GM18907 (cell line): Measurements from ENCODE around the gene WFIKKN1.

Source experiments
- ATAC-seq: cut with Tn5 transposase; IDR thresholded peaks from one replicate; pipeline ENCODE4 v1.9.1; 2021; ENCODE audit warnings: mild to moderate bottlenecking, moderate library complexity; ENCODE audit not compliant: unreplicated experiment

The WFIKKN1 gene

DNA sequence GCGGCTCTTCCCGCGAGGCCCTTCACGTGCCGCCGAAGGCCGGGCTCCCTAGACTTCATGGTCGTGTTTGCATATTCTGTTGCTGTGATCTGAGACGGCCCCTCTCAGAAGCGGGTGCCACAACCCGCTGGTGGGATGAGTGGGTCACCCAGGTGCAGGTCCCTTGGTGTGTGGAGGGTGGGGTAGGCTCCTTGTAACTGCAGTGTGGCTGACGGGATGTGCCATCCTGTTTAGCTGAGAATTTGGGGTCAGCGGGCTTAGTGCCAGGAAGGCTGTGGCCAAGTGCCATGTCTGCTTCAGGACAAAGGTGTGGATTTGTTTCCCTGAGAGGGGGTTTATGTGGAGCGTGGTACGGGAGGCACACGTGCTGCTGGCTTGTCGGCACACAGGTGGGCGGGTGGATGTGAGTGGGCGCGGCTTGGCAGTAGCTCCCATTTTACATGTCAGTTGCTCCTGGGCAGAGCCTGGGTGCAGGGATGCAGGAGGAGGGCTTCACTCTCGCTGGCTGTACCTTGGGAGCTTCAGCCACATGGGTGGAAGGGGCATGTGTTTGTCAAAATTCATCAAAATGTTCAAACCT lies 9.2 kb upstream of the WFIKKN1 start:
- ATAC-seq = no peak

DNA sequence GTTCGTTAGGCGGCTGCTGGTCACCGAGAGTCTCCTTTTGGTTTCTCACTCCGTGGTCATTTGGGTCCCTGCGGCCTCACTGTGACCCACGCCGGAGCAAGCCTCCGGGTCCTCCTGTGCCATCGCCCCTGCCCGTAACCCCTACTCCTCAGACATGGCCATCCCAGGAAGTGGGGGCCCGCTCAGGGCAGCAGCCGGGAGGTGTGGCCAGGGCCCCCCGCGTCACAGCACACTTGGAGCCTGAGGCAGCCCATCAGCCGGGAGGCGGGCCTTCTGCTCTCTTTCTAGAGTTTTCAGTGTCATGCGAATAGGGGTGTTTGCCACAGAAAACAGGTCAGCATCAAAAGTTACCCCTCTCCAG lies 7.9 kb upstream of the WFIKKN1 start:
- no peak for ATAC-seq

DNA sequence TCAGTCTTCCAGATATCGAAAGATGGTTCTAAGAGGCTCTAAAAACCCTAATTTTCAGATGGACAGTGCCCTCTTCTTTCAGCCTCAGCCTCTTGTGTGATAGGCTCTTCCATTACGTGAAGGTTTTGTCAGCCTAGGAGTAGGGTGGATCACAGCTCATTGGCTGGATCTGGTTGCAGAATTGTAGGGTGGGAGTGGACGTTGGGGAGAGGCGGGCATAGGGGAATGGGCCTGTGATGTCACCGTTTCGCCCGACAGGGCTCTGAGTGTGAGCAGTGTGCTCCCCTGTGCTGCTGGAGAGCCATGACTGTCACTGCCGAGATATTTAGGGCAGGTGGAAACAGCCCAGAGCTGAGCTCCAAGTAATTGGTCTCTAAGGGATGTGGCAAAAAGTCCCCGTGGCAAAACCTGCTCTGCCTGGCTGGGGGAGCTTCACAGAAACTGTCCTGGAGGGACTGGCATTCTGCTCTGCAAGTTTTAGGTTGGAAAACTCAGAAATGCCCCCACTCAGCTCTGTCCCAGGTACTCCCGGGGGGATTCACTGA lies 6.2 kb upstream of the WFIKKN1 start:
- no peak for ATAC-seq

DNA sequence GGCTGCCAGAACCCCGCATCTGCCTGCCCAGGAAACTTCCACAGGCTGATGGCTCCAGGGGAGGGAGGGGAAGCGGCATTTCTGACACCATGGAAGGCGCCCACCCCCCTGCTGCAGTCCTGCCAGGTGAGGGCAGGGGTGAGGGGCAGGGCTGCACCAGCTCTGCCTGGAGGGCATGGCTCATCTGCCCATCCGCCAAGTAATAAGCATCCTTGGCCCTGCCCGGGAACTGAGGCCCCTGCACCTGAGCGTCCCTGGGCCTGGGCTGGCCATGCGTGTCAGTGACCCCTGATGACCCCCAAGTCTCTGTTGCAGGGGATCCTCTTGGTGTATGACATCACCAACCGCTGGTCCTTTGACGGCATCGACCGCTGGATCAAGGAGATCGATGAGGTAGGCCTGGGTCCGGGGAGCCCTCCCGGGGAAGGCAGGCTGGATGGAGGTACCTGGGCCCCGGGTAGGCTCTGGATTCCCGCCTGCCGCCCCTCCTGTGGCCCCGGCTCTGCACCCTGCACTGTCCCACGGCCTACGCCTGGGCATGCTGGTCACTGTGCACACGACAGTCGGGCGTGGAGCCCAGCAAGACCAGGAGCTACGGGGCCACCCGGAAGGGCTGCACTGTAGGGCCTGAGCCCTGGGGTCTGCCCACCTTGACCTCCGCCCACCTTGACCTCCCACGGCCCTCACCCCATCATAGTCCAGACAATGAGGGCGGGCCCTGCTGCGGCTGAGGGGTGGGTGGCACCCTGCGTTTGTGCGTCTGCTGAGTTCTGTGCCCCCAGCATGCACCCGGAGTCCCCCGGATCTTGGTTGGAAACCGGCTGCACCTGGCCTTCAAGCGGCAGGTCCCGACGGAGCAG lies 5.4 kb upstream of the WFIKKN1 start:
- no peak for ATAC-seq

DNA sequence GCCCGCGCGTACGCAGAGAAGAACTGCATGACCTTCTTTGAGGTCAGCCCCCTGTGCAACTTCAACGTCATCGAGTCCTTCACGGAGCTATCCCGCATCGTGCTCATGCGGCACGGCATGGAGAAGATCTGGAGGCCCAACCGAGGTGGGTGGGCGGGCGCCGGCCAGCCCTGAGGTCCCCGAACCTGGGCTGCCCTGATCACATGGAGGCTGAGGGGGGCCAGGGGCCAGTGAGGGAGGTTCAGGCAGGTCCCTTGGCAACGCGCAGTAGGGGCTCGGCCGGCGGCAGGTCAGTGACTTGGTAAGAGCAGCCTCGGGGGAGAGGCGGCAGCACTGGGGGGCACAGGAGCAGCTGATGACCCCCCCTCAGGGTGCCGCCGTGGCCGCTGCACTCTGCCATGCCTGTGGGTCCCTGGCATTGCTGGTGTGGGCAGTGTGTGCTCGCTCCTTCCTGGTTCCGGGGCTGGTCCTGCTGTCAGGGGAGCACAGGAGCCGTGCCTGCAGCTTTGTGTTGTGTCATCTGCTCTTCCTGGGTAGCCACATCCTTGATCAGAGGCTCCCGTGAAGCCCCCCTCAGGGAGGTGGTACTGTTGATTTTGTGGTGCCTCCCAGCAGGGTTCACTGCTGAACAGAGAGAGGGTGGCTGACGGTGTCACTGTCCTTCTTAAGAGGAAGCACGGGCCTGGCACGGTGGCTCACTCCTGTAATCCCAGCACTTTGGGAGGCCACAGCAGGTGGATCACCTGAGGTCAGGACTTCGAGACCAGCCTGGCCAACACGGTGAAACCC lies 4.6 kb upstream of the WFIKKN1 start:
- no peak for ATAC-seq

DNA sequence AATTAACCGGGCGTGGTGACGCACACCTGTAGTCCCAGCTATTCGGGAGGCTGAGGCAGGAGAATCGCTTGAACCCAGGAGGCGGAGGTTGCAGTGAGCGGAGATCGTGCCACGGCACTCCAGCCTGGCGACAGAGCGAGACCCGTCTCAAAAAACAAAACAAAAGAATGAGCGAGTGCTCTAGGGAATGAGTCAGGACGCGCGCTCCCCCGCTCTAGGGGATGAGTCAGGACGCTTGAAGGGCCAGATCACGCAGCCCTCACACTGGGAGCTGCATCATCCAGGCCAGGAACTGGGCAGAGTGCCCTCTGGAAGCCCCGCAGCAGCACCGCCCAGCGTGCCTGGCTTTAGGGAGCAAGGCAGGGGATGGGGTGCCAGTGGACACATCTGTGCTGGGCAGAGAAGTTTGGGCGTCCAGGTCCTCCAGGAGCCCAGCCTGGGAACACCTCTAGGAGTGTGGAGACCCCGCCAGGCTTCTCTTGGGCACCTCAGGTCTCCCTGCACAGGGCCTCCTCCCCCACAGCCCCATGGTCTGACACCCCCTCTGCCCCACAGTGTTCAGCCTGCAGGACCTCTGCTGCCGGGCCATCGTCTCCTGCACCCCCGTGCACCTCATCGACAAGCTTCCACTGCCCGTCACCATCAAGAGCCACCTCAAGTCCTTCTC lies 3.9 kb upstream of the WFIKKN1 start:
- no peak for ATAC-seq

DNA sequence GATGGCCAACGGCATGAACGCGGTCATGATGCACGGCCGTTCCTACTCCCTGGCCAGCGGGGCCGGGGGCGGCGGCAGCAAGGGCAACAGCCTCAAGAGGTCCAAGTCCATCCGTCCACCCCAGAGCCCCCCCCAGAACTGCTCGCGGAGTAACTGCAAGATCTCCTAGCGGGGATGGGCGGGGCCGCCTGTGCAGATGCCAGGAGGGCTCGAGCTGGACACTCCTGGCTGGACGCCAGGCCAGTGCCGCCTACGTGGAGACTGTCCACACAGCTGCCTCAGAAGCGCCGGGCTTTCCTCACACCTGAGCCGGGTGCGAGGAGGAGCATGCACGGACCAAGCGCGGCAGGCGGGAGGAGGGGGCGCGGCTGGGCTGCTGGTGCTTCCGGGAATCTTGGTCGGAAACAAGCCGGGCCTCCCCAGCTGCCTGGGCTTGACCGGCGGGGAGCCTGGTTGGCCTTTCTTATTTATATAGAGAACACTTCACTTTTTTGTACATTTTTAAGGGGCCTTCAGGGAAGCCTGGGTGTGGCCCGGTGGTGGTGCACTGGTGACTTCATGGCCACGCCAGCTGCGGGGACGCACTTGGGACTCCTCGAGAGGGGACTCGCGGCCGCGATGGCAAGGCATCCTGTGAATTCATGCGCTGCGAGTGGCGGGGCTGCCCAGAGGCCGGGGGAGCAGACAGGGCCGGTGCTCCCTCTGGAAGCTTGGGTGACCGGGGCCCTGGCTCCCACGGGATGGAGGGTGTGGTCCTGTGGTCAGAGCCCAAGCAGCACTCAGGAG lies 3.1 kb upstream of the WFIKKN1 start:
- no peak for ATAC-seq

DNA sequence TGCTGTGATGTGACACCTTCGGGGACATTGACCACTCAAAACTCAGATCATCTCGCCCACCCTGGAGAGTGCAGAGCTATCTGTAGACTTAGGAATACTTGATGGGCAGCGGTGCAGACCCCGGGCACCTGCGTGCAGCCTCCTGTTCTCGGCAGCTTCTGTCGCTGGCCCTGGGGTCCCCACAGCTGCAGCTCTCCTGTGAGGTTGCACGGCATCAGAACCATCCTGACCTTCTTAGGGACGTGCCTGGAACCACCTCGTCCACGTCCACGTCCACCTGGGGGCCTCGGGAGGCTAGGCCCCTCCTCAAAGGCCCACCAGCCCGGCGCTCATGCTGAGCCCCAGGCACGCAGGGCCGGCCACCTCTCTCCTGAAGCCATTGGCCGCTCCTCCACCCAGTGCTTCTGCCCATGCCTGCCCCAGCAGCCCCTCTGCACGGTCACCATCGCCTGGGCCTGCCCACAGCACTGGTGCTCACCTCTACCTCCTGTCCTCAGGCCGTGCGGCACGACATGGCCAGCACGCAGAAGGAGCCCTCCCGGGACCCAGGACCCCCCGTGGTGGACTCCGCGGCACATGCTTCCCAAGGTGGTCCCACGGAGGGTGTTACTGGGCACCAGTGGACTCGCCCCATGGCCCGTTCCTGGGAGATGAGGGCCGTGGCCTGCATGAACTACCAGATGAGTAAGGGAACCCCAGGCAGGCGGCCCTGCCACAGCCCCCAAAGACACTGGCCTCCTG lies 2.3 kb upstream of the WFIKKN1 start:
- ATAC-seq = no peak

DNA sequence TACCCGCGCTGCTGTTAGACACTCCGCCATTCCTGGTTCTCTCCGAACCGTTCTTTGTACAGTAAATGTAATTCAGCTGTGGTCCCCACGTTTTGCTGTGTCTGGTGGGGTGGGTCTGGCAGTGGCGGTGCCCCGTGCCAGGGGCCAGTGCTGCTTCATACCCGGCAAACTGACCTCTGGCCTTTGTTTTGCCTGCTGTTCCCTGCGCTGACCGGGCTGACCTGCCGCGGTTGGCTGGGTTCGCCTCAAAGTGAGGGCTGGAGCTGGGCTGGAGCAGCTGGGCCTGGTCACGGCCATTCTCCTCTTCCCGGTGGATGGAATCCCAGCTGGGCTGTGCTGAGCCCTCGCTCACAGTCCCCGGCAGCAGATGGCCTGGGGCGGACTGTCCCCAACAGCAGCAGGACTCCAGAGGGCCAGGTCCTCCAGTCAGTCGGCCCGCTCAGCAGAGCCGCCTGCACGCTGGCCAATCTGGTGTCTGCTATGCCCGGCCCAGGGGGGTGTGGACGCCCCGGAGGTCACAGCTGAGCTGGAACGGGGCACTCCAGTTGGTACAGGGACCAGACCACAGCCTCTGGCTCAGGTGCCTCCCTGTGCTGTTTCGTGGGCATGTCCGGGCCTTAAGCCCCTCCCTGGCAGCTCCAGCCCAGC lies 1.5 kb upstream of the WFIKKN1 start:
- no peak for ATAC-seq

DNA sequence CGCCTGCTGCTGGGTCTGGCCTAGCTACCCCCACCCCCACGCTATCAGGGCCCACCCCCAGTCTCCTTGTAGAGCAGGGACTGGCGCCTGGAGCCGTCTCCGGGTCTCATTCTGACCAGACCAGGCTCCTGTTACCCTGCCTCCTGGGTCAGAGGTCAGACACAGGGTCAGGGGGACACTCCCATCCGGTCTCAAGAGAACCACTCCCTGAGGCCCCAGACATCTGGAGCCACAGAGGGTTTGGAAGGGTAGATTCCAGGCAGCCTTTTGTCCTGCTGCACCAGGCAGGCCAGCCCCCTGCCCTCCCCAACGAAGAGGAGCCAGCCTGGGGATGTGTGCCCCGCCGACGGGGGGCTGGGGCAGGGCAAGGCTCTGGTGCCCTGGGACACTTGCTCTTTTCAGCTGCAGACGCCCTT lies 944 bp upstream of the WFIKKN1 start:
- no peak for ATAC-seq

DNA sequence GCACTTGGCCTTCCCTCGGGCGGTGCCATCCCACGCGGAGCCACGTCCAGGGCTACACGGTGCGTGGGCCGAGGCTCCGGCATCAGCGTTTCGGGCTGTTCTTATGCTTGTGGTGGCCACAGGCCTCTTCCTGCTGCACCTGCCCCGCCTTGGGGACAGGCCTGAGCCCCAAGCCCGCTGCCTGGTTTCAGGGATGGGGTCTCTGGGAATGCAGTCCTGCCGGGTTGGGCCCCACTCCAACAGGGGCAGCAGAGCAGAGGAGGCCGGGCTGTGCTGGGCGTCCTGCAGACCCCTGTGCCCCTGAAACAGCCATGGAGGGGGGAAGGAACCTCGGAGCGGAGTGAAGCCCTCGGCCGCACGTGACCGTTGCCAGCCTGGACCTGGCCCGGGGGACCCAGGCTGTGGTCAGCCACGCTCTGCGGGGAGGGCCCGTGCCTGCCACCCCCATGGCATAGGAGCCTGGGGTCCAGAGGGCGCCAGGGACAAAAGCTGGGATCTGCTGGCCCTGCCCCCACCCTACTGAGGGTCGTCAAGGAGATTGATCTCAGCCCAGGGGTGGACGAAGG lies 453 bp upstream of the WFIKKN1 start:
- ATAC-seq = no peak

DNA sequence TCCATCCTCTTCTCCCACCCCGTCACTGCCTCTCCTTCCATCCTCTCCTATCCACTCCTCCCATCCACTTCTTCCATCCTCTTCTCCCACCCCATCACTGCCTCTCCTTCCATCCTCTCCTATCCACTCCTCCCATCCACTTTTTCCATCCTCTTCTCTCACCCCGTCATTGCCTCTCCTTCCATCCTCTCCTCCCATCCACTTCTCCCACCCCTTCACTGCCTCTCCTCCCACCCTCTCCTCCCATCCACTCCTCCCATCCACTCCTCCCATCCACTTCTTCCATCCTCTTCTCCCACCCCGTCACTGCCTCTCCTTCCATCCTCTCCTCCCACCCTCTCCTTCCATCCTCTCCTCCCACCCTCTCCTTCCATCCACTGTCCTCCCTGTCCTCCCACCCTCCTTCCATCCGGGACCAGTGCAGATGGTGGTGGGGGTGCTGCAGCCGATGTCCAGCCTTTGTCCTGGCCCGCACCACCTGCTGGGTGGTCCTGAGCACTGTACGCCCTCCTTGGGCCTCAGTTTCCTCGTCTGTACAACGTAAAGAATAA lies 1.1 kb downstream of the WFIKKN1 start:
- no peak for ATAC-seq

DNA sequence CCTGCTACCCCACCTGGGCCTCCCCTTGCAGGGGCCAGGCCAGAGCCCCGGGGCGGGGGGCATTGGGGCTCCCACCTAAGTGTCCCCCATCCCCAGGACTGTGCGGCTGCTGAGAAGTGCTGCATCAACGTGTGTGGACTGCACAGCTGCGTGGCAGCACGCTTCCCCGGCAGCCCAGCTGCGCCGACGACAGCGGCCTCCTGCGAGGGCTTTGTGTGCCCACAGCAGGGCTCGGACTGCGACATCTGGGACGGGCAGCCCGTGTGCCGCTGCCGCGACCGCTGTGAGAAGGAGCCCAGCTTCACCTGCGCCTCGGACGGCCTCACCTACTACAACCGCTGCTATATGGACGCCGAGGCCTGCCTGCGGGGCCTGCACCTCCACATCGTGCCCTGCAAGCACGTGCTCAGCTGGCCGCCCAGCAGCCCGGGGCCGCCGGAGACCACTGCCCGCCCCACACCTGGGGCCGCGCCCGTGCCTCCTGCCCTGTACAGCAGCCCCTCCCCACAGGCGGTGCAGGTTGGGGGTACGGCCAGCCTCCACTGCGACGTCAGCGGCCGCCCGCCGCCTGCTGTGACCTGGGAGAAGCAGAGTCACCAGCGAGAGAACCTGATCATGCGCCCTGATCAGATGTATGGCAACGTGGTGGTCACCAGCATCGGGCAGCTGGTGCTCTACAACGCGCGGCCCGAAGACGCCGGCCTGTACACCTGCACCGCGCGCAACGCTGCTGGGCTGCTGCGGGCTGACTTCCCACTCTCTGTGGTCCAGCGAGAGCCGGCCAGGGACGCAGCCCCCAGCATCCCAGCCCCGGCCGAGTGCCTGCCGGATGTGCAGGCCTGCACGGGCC lies 1.9 kb downstream of the WFIKKN1 start:
- no peak for ATAC-seq

DNA sequence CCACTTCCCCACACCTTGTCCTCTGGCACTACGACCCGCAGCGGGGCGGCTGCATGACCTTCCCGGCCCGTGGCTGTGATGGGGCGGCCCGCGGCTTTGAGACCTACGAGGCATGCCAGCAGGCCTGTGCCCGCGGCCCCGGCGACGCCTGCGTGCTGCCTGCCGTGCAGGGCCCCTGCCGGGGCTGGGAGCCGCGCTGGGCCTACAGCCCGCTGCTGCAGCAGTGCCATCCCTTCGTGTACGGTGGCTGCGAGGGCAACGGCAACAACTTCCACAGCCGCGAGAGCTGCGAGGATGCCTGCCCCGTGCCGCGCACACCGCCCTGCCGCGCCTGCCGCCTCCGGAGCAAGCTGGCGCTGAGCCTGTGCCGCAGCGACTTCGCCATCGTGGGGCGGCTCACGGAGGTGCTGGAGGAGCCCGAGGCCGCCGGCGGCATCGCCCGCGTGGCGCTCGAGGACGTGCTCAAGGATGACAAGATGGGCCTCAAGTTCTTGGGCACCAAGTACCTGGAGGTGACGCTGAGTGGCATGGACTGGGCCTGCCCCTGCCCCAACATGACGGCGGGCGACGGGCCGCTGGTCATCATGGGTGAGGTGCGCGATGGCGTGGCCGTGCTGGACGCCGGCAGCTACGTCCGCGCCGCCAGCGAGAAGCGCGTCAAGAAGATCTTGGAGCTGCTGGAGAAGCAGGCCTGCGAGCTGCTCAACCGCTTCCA lies 2.7 kb downstream of the WFIKKN1 start:
- no peak for ATAC-seq

DNA sequence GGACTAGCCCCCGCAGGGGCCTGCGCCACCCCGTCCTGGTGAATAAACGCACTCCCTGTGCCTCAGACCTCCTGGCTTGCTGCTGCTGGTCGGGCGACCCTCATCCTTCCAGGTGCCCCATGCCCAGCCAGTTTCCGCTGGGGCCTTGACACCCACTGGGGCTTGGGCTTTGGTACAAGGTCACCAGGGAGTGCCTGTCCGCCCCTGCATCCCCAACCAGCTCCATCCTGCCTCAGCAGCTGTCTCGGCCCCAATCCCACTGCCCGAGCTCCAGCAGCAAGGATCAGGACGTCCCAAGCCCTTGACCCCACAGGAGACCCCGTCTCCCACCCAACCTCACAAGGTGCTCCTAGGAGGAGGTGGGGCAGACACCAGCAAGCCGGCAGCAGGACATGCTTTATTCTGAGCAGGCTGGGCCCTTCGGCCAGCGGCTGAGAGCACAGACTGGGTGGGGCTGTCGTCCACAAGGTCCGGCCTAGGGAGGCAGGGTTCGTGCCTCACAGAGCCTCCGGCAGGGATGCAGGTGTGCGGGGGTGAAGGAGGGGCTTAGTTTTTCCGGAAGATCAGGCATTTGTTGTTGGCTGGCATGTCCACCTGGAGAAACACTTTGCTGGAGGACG lies 3.4 kb downstream of the WFIKKN1 start:
- no peak for ATAC-seq

DNA sequence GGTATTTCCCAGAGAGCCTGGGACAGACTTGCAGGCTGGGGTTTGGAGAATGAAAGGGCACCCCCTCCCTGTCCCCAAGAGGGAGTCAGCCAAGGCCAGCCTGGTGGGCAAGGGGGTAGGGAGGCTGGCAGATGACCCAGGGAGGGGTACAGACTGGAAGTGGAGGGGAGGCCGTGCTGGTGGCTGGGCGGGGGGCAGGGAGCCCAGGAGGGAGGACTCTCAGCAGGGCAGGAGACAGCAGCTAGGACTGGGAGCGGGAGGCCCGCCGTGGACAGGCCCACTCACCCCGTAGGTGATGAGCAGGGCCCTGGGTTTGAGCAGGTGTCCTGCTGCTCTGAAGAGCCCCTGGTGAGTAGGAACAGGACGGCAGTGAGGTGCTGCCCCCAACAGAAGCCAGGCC lies 4.2 kb downstream of the WFIKKN1 start:
- no peak for ATAC-seq
